GM19351 (cell line): ENCODE data around the gene FBXO45.
"Not testable (repeated sequence)": the region's sequence is repeated elsewhere in the genome, so short reads cannot be mapped to it uniquely, and the experiment has no call there.

ENCODE experiments used
- ATAC-seq: cut with Tn5 transposase; IDR thresholded peaks from one replicate; pipeline ENCODE4 v1.9.1; 2021; ENCODE audit warnings: mild to moderate bottlenecking, moderate library complexity; ENCODE audit not compliant: unreplicated experiment

Gene FBXO45

DNA sequence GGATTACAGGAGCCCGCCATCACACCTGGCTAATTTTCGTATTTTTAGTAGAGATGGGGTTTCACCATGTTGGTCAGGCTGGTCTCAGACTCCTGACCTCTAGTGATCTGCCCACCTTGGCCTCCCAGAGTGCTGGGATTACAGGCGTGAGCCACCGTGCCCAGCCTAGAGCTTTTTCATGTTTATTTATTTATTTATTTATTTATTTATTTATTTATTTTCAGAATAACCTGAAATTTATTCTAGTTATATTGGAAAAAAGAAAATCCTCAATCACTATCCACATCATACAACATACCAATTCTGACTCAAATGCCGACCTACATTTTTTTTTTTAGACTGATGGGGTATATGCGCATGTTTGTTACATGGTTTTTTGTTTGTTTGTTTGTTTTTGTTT, 46.8 kb downstream of the FBXO45 start:
- ATAC-seq: not testable (repeated sequence)

DNA sequence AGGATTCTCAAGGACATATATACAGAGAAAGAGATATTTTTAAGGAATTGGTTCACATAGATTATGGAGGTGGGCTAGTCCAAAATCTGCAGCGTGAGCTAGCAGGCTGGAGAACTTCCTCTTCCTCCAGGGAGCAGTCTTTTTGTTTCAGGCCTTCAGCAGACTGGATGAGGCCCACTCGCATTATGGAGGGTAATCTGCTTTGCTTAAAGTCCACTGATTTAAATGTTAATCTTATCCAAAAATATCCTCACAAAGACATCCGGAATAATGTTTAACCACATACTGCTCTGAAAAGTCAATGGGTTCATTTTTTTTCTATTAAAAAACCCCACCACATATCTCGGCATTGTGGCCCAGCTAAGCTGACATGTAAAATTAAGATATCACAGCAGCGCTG, 48.8 kb downstream of the FBXO45 start:
- ATAC-seq: no peak

DNA sequence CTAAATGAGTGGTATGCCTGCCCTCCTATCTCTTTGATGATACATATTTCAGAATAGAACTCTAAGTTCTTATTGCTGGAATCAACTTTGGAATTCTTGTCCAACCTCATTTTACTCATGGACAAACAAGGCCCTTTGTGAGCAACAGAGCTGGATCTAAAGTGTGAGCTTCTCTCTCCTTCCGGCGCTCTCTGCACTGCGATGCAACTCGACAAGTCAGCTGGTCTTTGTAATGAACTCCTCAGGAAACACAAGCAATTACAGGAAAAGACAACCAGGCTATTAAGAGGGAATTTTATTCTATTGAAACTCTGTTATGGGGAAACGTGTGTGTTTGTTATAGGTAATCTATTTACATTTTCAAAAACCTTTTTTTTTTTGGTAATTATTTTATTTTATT, 50.8 kb downstream of the FBXO45 start:
- no peak for ATAC-seq

DNA sequence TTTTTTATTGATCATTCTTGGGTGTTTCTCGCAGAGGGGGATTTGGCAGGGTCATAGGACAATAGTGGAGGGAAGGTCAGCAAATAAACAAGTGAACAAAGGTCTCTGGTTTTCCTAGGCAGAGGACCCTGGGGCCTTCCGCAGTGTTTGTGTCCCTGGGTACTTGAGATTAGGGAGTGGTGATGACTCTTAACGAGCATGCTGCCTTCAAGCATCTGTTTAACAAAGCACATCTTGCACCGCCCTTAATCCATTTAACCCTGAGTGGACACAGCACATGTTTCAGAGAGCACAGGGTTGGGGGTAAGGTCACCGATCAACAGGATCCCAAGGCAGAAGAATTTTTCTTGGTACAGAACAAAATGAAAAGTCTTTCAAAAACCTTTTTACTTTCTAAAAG, 51.2 kb downstream of the FBXO45 start:
- not testable (repeated sequence) for ATAC-seq

DNA sequence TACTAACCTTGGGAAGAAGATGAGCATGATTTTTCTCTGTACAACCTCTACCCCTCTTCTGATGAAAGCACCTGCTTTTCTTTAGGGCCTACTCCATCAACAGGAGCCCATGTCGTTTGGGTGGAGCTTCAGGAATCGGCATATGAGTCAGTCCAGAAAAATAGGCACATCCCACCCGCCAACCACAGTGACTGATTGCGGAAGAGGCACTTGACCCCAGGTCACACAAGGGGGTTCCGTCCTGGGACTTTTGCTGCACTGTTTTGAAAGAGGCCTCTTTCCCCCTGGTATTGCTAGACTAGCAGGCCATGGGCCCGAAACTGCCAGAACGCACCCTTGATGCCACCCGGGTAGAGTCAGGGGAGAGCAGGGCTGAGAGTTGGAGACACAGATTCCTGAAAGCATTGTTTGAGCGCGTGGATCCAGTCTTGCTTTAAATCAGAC, 51.7 kb downstream of the FBXO45 start:
- ATAC-seq: peak; percentile 67

DNA sequence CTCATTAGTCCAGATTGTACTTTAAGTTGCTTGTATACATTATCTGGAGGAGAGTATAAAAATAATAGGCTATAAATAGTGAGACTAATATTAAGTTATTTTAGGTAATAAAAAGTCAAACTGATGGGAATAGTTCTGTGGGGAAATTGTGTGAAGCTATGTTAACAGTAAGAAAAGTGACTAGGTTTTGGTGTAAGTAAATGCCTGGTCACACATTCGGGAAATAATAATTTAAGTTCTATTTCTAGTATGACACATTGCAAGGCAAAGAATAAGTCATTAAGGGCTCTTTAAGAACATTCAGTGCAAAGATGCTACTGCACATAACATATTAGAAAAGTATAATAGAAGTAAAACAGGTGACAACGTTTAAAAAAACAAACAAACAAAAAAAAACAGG, 52.2 kb downstream of the FBXO45 start:
- no peak for ATAC-seq

DNA sequence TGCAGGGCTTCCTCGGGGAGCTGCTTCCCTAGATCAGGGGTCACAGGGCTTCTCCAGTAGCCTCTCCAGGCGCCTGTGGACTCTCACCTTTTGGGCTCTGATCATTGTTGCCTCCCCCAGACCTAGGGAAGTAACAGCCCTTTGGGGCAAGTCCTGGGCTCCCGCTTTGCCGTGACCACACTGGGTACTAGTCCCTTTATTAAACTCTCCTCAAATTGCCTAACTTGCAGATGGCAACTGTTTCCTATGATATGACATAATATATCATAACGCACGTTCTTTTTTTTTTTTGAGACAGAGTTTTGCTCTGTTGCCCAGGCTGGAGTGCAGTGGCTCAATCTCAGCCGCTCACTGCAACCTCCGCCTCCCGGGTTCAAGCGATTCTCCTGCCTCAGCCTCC, 53.2 kb downstream of the FBXO45 start:
- no peak for ATAC-seq

DNA sequence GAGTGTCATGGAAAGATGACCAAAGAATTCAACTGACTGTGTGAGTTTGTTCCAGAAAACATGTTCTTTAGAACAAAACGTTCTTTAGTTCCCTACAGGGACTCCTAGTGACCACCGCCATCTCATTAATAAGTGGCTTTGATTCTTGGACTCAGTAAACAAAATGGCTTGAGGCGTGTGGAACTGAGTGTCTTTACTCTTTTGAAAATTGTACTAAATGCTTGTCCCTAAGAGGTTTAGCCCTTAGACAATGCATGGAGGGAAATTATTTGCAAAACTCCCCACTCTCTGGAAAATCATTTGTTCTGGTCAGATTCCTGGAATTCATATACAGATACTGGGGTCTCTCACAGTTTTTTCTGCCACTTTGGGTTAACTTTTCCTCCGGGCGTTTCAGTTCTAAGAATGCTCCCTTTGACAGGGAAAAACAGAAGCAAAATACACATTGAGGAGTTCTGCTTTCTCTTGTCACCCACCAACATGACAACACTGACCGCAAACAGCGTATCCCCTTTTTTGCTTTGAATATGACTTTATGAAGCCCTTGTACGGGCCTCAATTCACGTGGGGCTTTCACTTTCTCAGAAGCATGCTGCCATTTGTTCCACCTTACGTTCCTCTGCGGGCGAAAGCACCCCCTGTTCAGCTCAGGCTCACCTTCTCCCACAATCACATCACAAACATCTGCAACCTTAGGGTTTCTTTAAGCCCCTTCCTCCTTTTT, 55.8 kb downstream of the FBXO45 start:
- peak; percentile 58 for ATAC-seq

DNA sequence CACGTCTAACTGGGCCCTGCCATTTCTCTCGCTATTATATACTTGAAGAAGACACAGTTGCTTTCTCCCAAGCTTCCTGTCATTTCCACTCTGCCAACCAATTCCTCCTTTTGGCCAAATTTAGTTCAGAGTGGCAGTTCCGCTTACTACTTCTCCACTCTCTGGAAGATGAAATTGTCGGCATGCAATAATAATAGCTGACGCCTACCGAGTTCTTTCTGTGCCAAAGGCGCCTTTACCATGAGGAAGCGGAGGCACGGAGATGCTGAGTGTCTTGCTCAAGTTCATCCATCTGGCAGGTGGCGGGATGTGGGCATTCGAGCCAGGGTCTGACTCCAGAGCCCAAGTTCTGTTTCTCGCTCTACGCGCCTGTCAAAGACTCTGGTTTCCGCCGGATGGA, 56.4 kb downstream of the FBXO45 start:
- no peak for ATAC-seq

DNA sequence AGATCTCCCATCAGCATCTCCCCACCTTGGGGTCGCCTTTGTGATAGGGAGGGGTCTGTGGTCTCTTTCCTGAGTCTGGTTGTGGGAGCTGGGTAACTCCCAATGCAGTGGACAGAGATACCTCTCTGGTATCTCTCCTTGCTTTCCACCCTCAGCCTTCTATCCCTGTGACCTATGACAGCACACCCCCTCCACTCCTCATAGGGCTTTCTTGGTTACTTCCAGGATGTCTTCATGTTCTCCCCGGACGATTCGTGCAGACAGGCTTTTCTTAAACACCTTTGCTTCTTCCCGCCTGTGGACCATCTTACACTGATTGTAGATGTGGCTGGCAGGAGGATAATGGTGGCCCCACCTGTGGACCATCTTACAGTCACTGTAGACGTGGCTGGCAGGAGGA, 56.9 kb downstream of the FBXO45 start:
- ATAC-seq: no peak

DNA sequence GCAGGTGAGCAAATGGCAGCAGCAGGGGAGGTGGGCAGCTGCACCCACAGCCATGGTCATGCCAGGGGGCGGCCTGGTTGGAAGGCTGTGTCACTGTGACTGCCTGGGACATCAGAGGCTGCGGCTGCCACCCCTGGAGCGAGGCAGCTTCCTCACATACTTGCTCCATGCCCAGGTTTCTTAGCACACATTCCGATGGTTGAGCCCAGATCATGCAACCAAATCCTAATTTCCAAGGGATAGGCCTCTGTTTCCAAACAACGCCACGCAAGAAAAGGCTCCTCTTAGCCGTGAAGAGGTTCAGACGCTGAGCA, 59.4 kb downstream of the FBXO45 start:
- no peak for ATAC-seq

DNA sequence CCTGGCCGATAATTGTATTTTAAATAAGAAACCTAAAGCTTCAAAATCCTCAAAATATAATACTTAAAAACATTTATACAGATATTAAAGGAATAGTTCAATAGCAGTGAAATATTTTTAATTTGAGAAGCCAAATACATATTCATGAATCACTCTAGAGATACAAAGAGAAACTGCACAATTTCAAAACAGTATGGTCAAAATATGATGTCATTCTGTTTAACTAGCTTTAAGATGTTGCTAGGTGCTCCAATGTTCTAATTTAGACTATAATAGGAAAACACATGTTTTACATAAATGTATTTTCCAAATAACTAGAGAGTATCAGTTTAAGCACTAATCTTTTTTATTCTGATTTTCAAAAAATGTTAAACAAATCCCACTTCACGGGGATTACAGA, 60.8 kb downstream of the FBXO45 start:
- ATAC-seq: no peak

DNA sequence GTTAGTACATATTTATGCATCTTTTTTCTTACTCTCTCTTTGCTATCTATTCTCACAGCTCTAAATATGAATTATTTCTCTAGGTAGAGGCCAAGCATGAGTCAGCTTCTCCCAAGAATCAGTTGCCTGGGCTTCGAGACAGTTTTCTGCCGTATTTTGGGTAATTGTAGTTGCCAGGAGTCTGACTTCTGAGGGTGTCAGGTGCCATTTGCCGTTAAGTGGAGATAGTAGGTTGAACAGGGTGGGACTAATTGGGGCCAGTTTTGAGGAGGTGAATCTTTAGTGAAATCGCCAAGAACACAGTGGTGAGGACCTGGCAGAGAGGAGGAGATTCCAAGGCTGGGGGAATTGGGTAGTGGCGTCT, 63.2 kb downstream of the FBXO45 start:
- no peak for ATAC-seq

DNA sequence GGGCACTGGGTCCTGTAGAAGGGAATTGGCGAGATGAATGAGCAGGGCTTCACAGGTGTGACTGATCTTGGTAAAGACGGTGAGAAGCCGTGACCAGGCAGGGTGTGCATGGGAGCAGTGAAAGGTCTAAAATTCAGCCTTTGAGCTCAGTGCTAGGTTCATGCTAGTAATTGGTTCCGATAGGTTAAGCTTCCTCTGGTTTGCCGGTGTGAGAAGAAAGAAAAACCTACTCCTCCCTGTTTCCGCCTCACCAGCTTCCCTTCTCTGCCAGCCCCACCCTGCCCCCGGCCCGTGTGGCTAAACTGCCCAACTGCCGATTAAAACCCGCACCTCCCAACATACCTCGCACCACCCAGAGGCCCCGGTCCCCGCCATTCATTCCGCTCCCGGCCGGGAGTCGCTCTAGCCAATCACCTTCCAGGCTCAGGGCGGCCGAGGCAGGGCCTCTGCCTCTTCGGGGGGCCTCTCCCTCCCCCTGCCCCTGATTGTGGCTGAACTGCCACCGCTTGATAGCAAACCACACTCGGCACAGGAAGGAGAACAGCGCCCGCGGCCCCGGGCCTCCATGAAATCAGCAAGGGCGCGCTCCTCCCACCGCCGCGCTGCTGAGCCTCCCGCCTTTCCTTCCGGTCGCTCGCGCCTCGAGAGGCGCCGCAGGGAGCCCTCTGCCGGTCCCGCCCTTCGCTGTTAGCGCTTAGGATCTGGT, 63.7 kb downstream of the FBXO45 start:
- ATAC-seq: peak; percentile 72

DNA sequence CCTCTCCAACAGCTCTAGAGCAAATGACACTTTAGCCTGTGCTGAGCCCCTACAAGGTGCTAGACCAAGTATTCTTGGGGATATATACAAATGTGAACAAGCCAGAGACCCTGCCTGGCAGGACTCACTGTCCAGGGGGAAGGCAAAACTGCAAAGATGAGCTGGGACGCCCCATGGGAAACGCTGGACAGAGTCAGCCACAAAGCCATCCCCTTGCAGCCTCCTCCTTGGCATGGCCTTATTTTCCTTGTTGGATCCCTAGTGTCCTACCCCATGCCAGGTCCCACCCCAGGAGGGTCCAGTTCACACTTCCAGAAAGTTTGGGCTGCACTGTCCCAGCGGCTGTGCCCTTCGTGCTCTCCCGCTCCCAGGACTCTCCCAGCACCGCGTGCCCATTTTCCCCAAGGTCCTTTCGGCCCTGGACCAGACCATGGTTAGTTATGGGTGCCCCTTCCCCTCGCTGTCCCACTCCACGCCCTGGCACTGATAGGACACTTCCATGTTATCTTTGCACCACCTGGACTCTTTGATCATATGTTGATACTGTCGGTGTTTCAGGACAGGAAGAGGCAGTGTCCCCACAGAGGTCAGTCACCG, 65.2 kb downstream of the FBXO45 start:
- no peak for ATAC-seq

DNA sequence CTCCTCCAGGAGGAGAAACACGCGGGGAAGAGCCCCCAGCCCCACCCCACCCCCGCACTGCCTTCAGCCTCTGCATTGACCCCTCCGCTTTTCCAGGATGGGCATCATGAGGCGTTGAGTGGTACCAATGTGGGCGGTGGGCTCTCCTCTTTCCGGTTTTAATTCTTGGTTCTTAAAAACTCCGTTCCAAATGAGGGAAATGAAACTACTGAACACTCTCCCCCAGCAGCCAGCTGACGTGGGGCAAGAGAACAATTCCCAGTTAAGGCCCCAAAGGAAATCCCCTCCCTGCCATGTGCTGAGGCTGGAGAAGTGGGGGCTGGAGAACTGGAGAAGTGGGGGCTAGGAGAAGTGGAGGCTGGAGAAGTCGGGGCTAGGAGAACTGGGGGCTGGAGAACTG, 65.8 kb downstream of the FBXO45 start:
- ATAC-seq: no peak

DNA sequence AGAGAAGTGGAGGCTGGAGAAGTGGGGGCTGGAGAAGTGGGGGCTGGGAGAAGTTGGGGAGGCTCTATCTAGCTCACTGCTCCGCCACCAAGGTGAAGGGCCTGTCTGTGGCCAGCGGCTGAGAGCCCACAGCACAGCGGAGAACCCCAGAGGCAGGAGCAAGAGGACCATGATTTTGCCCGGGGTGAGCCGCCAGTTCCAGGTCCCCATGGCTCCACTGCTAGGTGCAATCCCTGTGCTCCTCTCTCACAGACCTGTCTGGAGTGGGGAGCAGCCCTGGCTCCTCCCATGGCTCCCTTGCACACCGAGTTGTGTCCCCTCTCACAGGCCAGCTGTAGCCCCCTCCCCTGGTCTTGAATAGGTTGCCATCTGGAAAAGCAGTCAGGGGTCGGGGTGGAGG, 66.4 kb downstream of the FBXO45 start:
- ATAC-seq: no peak

DNA sequence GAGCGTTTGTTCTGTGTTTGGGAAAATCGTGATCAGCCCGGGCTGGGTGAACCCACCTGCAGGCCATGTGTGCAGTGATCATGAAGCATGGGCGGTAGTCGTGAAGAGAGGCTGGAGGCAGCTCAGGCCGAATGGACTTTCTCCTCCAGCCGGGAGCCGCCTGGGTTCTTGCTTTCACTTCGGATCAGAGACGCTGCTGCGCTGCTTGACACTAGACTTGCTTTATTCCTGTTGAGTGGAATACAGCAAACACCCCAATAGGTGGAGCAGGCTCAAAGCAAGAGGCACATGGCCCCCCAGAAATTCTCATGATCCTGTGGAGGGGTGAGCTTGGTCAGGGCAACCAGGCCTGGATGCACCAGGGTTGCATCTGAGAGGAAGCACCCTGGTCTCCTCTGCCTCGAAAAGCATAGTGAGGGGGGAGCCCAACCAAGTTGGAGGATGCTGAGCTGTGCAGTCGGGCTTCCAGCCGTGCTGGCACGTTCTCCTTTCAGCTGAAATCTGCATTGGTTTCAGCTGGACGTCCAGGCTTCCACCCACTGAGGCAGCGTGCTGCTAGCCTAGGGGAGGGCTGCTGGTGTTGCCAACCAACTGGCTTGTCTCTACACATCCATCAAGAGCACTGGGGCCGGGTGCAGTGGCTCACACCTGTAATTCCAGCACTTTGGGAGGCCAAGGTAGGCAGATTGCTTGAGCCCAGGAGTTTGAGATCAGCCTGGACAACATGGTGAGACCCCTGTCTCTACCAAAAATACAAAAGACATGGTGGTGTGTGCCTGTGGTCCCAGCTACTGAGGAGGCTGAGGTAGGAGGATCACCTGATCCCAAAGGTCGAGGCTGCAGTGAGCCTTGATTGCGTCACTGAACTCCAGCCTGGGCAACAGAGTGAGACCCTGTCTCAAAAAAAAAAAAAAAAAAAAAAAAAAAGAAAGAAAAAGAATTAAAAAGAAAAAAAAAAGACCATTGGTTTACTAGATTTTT, 68.2 kb downstream of the FBXO45 start:
- ATAC-seq: no peak

DNA sequence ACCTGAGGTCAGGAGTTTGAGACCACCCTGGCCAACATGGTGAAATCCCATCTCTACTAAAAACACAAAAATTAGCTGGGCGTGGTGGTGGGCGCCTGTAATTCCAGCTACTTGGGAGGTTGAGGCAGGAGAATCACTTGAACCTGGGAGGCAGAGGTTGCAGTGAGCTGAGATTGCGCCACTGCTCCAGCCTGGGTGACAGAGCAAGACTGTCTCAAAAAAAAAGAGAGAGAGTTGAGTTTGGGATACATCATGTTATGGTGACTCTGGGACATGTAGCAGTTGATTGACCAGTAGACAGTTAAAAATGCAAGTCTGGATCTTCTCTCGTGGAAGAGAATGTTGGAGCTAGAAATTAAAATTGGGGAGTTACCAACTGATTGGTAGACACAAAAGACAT, 69.5 kb downstream of the FBXO45 start:
- not testable (repeated sequence) for ATAC-seq
